C4-2B (cell line): ENCODE results near the gene DNAH3.
"Not testable (repeated sequence)": the region's sequence is repeated elsewhere in the genome, so short reads cannot be mapped to it uniquely, and the experiment has no call there.

Source experiments
- H3K27ac ChIP-seq: fragments of 450-650 bp; 2 replicates; pipeline ENCODE4 v1.5.1; 2017
- CTCF ChIP-seq: fragments of 450-650 bp; conservative IDR thresholded peaks from 2 replicates; pipeline ENCODE4 v1.5.1; 2017; ENCODE audit warnings: mild to moderate bottlenecking
- ZFX ChIP-seq: fragments of 450-650 bp; IDR thresholded peaks from 2 replicates; pipeline ENCODE4 v1.6.1; 2017

DNAH3 gene

GRCh38 chr16:21072976-21073375 lies 77.7 kb downstream of the DNAH3 start:
- TF ChIP-seq ZFX (no peak), CTCF (no peak)
- H3K27ac ChIP-seq = no peak overlapping the region

GRCh38 chr16:21071741-21072140 lies 78.9 kb downstream of the DNAH3 start:
- TF ChIP-seq CTCF = no peak
- no peak for TF ChIP-seq ZFX
- H3K27ac ChIP-seq = no peak overlapping the region

- no peak for TF ChIP-seq ZFX
- TF ChIP-seq CTCF = no peak
- H3K27ac ChIP-seq = no peak overlapping the region
These were observed 80.1 kb downstream of the DNAH3 start for GRCh38 chr16:21070564-21070963.

GRCh38 chr16:21069986-21070385 lies 80.7 kb downstream of the DNAH3 start:
- no peak overlapping the region for H3K27ac ChIP-seq
- TF ChIP-seq ZFX = no peak
- TF ChIP-seq CTCF = no peak

GRCh38 chr16:21064203-21064602 lies 86.4 kb downstream of the DNAH3 start:
- TF ChIP-seq CTCF (no peak), ZFX (no peak)
- no peak overlapping the region for H3K27ac ChIP-seq

GRCh38 chr16:21063314-21063713 lies 87.3 kb downstream of the DNAH3 start:
- H3K27ac ChIP-seq = not testable (repeated sequence)

- TF ChIP-seq ZFX = no peak
- TF ChIP-seq CTCF = no peak
- no peak overlapping the region for H3K27ac ChIP-seq
These were observed 90.6 kb downstream of the DNAH3 start for GRCh38 chr16:21060027-21060510.

- H3K27ac ChIP-seq = no peak overlapping the region
- TF ChIP-seq ZFX (no peak), CTCF (no peak)
These were observed 92.8 kb downstream of the DNAH3 start for GRCh38 chr16:21057875-21058274.
